ENCODE data around the gene CDH23.

DNA sequence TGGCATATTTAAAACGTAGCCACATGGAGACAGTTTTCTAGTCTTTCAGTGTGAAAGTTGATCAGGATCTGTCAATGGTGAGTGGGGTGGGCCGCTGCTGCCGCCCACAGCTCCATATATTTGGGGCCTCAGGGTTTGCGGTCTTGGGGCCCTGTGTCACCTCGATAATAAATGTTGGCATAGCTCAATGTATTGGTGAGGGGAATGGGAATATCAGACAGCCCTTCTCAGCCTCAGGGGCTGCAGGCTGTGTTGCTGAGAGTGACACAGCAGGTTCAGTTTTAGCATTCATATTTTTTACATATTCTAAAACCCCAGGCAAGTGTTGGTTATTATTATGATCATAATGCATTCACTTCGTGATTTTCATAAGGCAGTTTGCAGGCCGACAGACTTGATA lies 5.3 kb downstream of the CDH23 start:
- TF ChIP-seq, protein P1, sequence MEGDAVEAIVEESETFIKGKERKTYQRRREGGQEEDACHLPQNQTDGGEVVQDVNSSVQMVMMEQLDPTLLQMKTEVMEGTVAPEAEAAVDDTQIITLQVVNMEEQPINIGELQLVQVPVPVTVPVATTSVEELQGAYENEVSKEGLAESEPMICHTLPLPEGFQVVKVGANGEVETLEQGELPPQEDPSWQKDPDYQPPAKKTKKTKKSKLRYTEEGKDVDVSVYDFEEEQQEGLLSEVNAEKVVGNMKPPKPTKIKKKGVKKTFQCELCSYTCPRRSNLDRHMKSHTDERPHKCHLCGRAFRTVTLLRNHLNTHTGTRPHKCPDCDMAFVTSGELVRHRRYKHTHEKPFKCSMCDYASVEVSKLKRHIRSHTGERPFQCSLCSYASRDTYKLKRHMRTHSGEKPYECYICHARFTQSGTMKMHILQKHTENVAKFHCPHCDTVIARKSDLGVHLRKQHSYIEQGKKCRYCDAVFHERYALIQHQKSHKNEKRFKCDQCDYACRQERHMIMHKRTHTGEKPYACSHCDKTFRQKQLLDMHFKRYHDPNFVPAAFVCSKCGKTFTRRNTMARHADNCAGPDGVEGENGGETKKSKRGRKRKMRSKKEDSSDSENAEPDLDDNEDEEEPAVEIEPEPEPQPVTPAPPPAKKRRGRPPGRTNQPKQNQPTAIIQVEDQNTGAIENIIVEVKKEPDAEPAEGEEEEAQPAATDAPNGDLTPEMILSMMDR (IDR thresholded peaks at IDR 0.05; ENCODE audit: poor library complexity), result no peak
- TF ChIP-seq EZH2phosphoT487 (IDR thresholded peaks at IDR 0.05; ENCODE audit: low read depth, severe bottlenecking, unreplicated experiment), result no peak
- TF ChIP-seq EZH2 (IDR thresholded peaks at IDR 0.05; ENCODE audit: borderline replicate concordance), result no peak
